VCaP (cell line): ENCODE results near the gene ELMO1.

Experiments used
- H3K27ac ChIP-seq: fragments of 450-650 bp; 2 replicates; pipeline ENCODE4 v1.5.1; 2017
- CTCF ChIP-seq: fragments of 450-650 bp; conservative IDR thresholded peaks from 2 replicates; pipeline ENCODE4 v1.5.1; 2017; ENCODE audit warnings: mild to moderate bottlenecking, moderate library complexity

The ELMO1 gene

GRCh38 chr7:36840904-36841303, 607.8 kb downstream of the ELMO1 start:
- TF ChIP-seq CTCF, result no peak
- H3K27ac ChIP-seq, result no peak overlapping the region

GRCh38 chr7:36838616-36839225, 609.9 kb downstream of the ELMO1 start:
- H3K27ac ChIP-seq, result no peak overlapping the region

GRCh38 chr7:36831049-36831448, 617.6 kb downstream of the ELMO1 start:
- H3K27ac ChIP-seq, result no peak overlapping the region
- no peak for TF ChIP-seq CTCF

More at GRCh38 chr7:36838616-36839225, 609.9 kb downstream of the ELMO1 start:
- no peak for TF ChIP-seq CTCF

GRCh38 chr7:36827726-36828703, 620.6 kb downstream of the ELMO1 start:
- TF ChIP-seq CTCF, result no peak
- H3K27ac ChIP-seq, result no peak overlapping the region

- no peak overlapping the region for H3K27ac ChIP-seq
- TF ChIP-seq CTCF, result no peak
Observed at GRCh38 chr7:36825501-36825900, 623.2 kb downstream of the ELMO1 start.

- H3K27ac ChIP-seq, result no peak overlapping the region
- no peak for TF ChIP-seq CTCF
Observed at GRCh38 chr7:36823353-36823752, 625.3 kb downstream of the ELMO1 start.

GRCh38 chr7:36821617-36822016, 627.0 kb downstream of the ELMO1 start:
- no peak for TF ChIP-seq CTCF
- no peak overlapping the region for H3K27ac ChIP-seq
